B cell (primary cell): Measurements from ENCODE around the gene TTLL6. TPM values are rescaled to one million over a fixed set of nuclear protein-coding genes. Genes with fewer than 3 reads are reported as not detected.
A peak's percentile ranks its signal among the peaks of the same experiment; 100 is the strongest.

Experiments
- ATAC-seq: fragments of 200-7000 bp; cut with Tn5 transposase; one replicate; pipeline ENCODE4 v1.10.0; 2021; ENCODE audit warnings: low read depth, mild to moderate bottlenecking, moderate number of reproducible peaks, moderate library complexity
- CTCF ChIA-PET: fragments of 350-600 bp; sonication (Branson Sonifier 250); formaldehyde crosslinking; loops from one replicate; lab custom pipeline; 2021; ENCODE audit warnings: antibody characterized with exemption, inconsistent platforms; lab: Charles Lee
- POLR2A ChIA-PET: fragments of 350-600 bp; sonication (Branson Sonifier 250); formaldehyde crosslinking; loops from one replicate; lab custom pipeline; 2021; ENCODE audit warnings: antibody characterized with exemption; lab: Charles Lee
- DNase-seq: peaks from one replicate; pipeline ENCODE4 v3.0.0; 2013
- H2AFZ ChIP-seq: 2 replicates; pipeline ENCODE4 v1.6.1; 2012; ENCODE audit warnings: mild to moderate bottlenecking, low read depth, low read length; ENCODE audit not compliant: insufficient read depth, poor library complexity, severe bottlenecking
- H3K27ac ChIP-seq, 2 donors: 1 replicate in 1 of 2; 2 replicates in 1 of 2; pipeline ENCODE4 v1.5.1; 2012 to 2013; ENCODE audit warnings: low read length in 2 of 2, mild to moderate bottlenecking in 2 of 2, moderate library complexity in 1 of 2
- H3K27me3 ChIP-seq, 4 experiments: fragments of 200-600 bp in 1 of 4; sonication (generic) in 1 of 4; replicated peaks in 1 of 4; 1 replicate in 2 of 4; 2 replicates in 2 of 4; pipeline versions ENCODE4 v1.6.1 to v1.7.0; 2013 to 2016; ENCODE audit warnings: low read length in 3 of 4, mild to moderate bottlenecking in 2 of 4, mixed read lengths in 1 of 4, moderate library complexity in 1 of 4; ENCODE audit not compliant: insufficient read depth in 4 of 4, control insufficient read depth in 3 of 4; ENCODE audit errors: control extremely low read depth in 1 of 4
- H3K36me3 ChIP-seq, 2 experiments: replicated peaks in 1 of 2; 1 replicate in 1 of 2; 2 replicates in 1 of 2; pipeline versions ENCODE4 v1.6.1 to v1.7.1; 2013; ENCODE audit warnings: low read length in 1 of 2; ENCODE audit not compliant: insufficient read depth in 2 of 2, control insufficient read depth in 1 of 2; ENCODE audit errors: control extremely low read depth in 1 of 2, extremely low read depth in 1 of 2
- H3K4me1 ChIP-seq, 2 donors: fragments of 200-600 bp in 1 of 2; sonication (generic) in 1 of 2; 1 replicate in 1 of 2; 2 replicates in 1 of 2; pipeline versions ENCODE4 v1.5.1 to v1.6.1; 2013 to 2017; ENCODE audit warnings: low read length in 2 of 2; ENCODE audit not compliant: control insufficient read depth in 2 of 2, insufficient read depth in 2 of 2
- H3K4me2 ChIP-seq: replicated peaks from 2 replicates; pipeline ENCODE3; 2012; ENCODE audit warnings: mild to moderate bottlenecking, low read depth, low read length; ENCODE audit not compliant: poor library complexity, severe bottlenecking
- H3K4me3 ChIP-seq, 5 experiments: fragments of 200-600 bp in 1 of 5; sonication (generic) in 1 of 5; 1 replicate in 3 of 5; 2 replicates in 2 of 5; pipeline versions ENCODE4 v1.5.1 to v1.7.0; 2011 to 2016; ENCODE audit warnings: low read length in 4 of 5, mild to moderate bottlenecking in 4 of 5, low read depth in 2 of 5, control low read depth in 1 of 5, moderate library complexity in 1 of 5; ENCODE audit not compliant: insufficient read depth in 1 of 5; ENCODE audit errors: control extremely low read depth in 1 of 5, extremely low read depth in 1 of 5
- H3K79me2 ChIP-seq: fragments of 200-600 bp; sonication (generic); one replicate; pipeline ENCODE4 v1.6.0; 2016; ENCODE audit warnings: low read length; ENCODE audit not compliant: control insufficient read depth, insufficient read depth
- H3K9ac ChIP-seq: fragments of 200-600 bp; sonication (generic); 2 replicates; pipeline ENCODE4 v1.6.1; 2017; ENCODE audit warnings: mild to moderate bottlenecking, low read length, moderate library complexity
- H3K9me3 ChIP-seq, 3 donors: one replicate each; pipeline versions ENCODE4 v1.6.1 to v1.7.1; 2013; ENCODE audit warnings: low read length in 2 of 3; ENCODE audit not compliant: control insufficient read depth in 2 of 3, insufficient read depth in 1 of 3; ENCODE audit errors: control extremely low read depth in 1 of 3
- H4K20me1 ChIP-seq: 2 replicates; pipeline ENCODE4 v1.6.0; 2012; ENCODE audit warnings: mild to moderate bottlenecking, low read length; ENCODE audit not compliant: insufficient read depth, control insufficient read depth, poor library complexity, severe bottlenecking
- H3K27ac Mint-ChIP-seq: one replicate; pipeline ENCODE4 v1.8.0; 2021; ENCODE audit warnings: mixed read lengths
- H3K27me3 Mint-ChIP-seq: one replicate; pipeline ENCODE4 v1.8.0; 2021; ENCODE audit warnings: mixed read lengths
- H3K4me1 Mint-ChIP-seq: one replicate; pipeline ENCODE4 v1.8.0; 2021; ENCODE audit warnings: mixed read lengths
- H3K4me3 Mint-ChIP-seq: one replicate; pipeline ENCODE4 v1.8.0; 2021; ENCODE audit warnings: mixed read lengths
- H3K9me3 Mint-ChIP-seq: one replicate; pipeline ENCODE4 v1.8.0; 2022; ENCODE audit warnings: mixed read lengths; ENCODE audit not compliant: insufficient read depth
- EZH2 ChIP-seq: IDR thresholded peaks from 2 replicates; pipeline ENCODE4 v1.6.1; 2012; ENCODE audit warnings: borderline replicate concordance, low read depth, mild to moderate bottlenecking, moderate library complexity, low read length; ENCODE audit not compliant: insufficient read depth, poor library complexity, severe bottlenecking
- WGBS: methylation state at CpG from one replicate; pipeline ENCODE4 v1.1.5; 2013; ENCODE audit warnings: missing lambda C conversion rate; ENCODE audit not compliant: insufficient coverage; 5-methylcytosine and 5-hydroxymethylcytosine counted together
- intact Hi-C: fragments of 100-400 bp; cut with micrococcal nuclease; formaldehyde crosslinking; loops from one replicate; pipeline ENCODE4 v1.10.0; 2022
- polyA plus RNA-seq: library from polyadenylated mRNA; depleted of rRNA; stranded (reverse); fragments of >200 nt; gene quantifications from 2 replicates; pipeline ENCODE4 v1.2.3, GENCODE V29; 2012
- total RNA-seq, 2 donors: library from RNA; stranded (reverse); fragments of 120-200 nt in 1 of 2; gene quantifications; 1 replicate in 1 of 2; 2 replicates in 1 of 2; pipeline versions ENCODE4 v1.2.3 to v1.2.4, GENCODE V29; 2013 to 2022
- TF ChIP-seq, protein P1 (sequence below): fragments of 200-600 bp; IDR thresholded peaks from one replicate; pipeline ENCODE4 v1.8.0; 2022; ENCODE audit warnings: antibody characterized with exemption, mild to moderate bottlenecking

TTLL6 gene
- total and polyA plus RNA-seq, 2 donors (not counting 1 experiment from before 2014, with no cell fraction given), result not detected

DNA sequence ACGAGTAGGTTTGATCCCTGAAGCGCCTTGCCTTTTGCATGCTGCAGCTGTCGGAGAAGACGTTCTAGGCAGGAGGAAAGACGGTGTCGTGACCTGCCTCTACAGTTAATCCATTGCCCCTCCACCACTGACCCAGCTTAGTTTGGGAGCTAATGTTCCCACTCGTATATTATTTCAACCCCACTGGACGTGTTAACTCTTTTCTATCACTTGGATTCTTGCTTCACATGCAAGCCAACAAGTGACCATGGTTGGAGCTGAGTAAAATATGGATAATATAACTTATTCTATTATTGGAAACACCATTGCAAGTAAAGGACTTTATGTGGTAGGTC is 14.5 kb upstream of the TTLL6 start:
- DNase-seq, result no peak
- H3K27ac ChIP-seq, result peak overlapping the region; percentile 93 to 95
- intact Hi-C loops, result loop anchor here (1.0 to 5.0 kb wide), 4 partner anchors 10 to 76 kb away; partner anchors contain the start of genes ATP5MC1 and UBE2Z
- Mint-ChIP-seq H3K9me3 (no peaks in the 10 kb centered on the region), H3K27ac (peak overlapping the region; percentile 98), H3K27me3 (peaks cover 6% of the 10 kb centered on the region), H3K4me1 (peaks cover 44% of the 10 kb centered on the region), H3K4me3 (peak overlapping the region; percentile 100)
- 0% methylated on average over 2 of the region's 8 CpGs for WGBS
- peak overlapping the region; percentile 85 to 99 (median 90) for H3K4me3 ChIP-seq
- POLR2A ChIA-PET, result no interaction called here
- H3K9ac ChIP-seq, result peak overlapping the region; percentile 92
- peaks cover 28 to 37% of the 10 kb centered on the region in 2 donors for H3K4me1 ChIP-seq
- peak overlapping the region; percentile 76 for H2AFZ ChIP-seq
- H3K27me3 ChIP-seq, result no peaks in the 10 kb centered on the region
- H3K36me3 ChIP-seq, result no peaks in the 10 kb centered on the region
- CTCF ChIA-PET, result interaction anchor here (0.5 to 5.4 kb wide), 7 partner anchors 8 to 507 kb away, joined by 3 to 30 read pairs (median 8); partner anchors contain the start of gene TTLL6
- peaks cover 62% of the 10 kb centered on the region for H3K79me2 ChIP-seq
- ATAC-seq, result no peak
- H3K4me2 ChIP-seq, result peak overlapping the region; percentile 75
- peaks cover 38% of the 10 kb centered on the region for H4K20me1 ChIP-seq
- TF ChIP-seq, protein P1, sequence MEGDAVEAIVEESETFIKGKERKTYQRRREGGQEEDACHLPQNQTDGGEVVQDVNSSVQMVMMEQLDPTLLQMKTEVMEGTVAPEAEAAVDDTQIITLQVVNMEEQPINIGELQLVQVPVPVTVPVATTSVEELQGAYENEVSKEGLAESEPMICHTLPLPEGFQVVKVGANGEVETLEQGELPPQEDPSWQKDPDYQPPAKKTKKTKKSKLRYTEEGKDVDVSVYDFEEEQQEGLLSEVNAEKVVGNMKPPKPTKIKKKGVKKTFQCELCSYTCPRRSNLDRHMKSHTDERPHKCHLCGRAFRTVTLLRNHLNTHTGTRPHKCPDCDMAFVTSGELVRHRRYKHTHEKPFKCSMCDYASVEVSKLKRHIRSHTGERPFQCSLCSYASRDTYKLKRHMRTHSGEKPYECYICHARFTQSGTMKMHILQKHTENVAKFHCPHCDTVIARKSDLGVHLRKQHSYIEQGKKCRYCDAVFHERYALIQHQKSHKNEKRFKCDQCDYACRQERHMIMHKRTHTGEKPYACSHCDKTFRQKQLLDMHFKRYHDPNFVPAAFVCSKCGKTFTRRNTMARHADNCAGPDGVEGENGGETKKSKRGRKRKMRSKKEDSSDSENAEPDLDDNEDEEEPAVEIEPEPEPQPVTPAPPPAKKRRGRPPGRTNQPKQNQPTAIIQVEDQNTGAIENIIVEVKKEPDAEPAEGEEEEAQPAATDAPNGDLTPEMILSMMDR, result no peak
- no peak for TF ChIP-seq EZH2
- no peaks in the 10 kb centered on the region for H3K9me3 ChIP-seq

DNA sequence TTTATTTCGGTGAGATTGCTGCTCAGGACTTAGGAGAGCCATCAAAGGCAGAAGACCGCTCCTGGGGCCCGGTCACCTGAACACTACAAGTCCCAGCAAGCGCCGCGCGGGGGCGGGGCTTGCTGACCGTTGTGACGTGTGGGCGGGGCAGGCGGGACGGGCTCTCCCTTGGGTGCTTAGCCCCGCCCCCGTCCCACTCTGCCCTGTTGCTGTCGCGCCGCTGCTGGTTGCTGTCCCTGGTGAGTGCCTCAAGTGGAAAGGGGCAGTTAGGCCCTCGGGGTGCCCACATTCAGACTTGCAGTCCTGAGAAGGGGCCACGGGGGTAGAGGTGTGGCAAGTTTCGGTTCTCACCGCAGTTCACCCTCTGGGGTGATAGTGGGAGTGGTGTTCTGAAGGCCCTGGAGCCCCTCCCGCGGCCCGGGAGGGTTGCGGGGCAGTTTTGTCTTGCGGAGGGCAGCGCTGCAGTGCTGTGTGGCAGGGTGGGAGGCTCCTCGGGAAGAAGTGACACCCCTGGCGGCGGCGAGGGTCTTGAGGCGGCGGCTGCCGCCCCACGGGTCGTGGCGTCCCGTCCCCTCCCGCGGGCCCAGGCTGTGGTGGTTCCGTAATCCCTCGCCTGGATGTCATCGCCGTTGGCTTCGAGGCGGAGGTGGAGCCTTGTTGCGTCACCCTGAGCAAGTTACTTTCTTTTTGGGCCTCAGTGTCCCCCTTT is 14.0 kb upstream of the TTLL6 start, which contains the start of gene CALCOCO2:
CALCOCO2 (plus strand) TSS at position 196 of the 709 bp plus-strand sequence. CDS start 10,673 bp downstream, outside the sequence.
- Histone ChIP-seq H3K9ac (peak within 1 kb of the TSS; percentile 92), H2AFZ (peak within 1 kb of the TSS; percentile 76), H3K79me2 (peaks cover 57% of the 10 kb centered on the region), H3K27ac (peak within 1 kb of the TSS; percentile 93 to 95), H3K4me1 (peaks cover 23 to 33% of the 10 kb centered on the region in 2 donors), H3K4me3 (peak within 1 kb of the TSS; percentile 85 to 99 (median 90)), H3K36me3 (no peaks in the 10 kb centered on the region), H3K4me2 (peak within 1 kb of the TSS; percentile 75), H4K20me1 (peaks cover 33% of the 10 kb centered on the region), H3K27me3 (no peaks in the 10 kb centered on the region), H3K9me3 (no peaks in the 10 kb centered on the region)
- Mint-ChIP-seq H3K4me3 (peak within 1 kb of the TSS; percentile 100), H3K9me3 (no peaks in the 10 kb centered on the region), H3K27me3 (peaks cover 6% of the 10 kb centered on the region), H3K4me1 (peaks cover 39% of the 10 kb centered on the region), H3K27ac (peak within 1 kb of the TSS; percentile 98)
- intact Hi-C loops, result loop anchor here (1.0 to 5.0 kb wide), 4 partner anchors 10 to 76 kb away; partner anchors contain the start of genes ATP5MC1 and UBE2Z
- peak; percentile 95 for DNase-seq
- 1% methylated on average over 48 of the region's 48 CpGs for WGBS
- TF ChIP-seq, protein P1, result no peak
- POLR2A ChIA-PET, result no interaction called here
- CTCF ChIA-PET, result interaction anchor here (0.8 to 5.4 kb wide), 8 partner anchors 9 to 53 kb away, joined by 3 to 30 read pairs (median 6); partner anchors contain the start of gene TTLL6
- ATAC-seq, result peak; percentile 94
